ENCODE measurements around the gene TFF3.

Gene TFF3

DNA sequence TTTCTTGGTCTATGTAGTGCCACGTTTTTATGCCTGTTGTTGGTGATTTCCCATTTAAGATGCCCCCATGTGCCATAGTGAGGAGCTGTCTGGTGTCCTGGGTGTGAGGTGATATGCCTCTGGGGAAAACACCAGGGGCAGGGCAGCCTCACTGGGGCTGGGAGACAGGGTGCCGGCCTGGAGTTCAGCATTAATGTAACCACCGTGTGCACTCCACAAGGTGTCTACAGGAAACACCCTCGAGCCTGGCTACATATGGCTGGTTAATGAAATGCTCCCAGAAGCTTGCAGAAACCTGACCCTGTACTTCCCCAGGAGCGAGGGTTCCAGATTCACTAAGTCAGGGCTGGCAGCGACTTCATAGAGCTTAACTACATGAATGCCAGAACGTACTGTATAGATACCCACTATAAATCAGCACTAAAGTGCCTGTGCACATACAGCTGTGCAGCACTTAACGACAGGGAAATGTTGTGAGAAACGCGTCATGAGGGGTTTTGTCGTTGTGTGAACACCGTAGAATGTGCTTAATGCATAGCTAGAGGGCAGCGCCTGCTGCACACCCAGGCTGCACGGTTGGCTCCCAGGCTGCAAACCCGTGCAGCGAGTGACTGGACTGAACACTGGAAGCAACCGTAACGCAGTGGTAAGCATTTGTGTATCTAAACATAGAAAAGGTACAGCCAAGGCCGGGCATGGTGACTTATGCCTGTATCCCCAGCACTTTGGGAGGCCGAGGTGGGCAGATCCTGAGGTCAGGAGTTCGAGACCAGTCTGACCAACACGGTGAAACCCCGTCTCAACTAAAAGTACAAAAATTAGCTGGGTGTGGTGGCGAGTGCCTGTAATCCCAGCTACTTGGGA, 25.2 kb upstream of the TFF3 start (continued):
- TF ChIP-seq, protein P1, sequence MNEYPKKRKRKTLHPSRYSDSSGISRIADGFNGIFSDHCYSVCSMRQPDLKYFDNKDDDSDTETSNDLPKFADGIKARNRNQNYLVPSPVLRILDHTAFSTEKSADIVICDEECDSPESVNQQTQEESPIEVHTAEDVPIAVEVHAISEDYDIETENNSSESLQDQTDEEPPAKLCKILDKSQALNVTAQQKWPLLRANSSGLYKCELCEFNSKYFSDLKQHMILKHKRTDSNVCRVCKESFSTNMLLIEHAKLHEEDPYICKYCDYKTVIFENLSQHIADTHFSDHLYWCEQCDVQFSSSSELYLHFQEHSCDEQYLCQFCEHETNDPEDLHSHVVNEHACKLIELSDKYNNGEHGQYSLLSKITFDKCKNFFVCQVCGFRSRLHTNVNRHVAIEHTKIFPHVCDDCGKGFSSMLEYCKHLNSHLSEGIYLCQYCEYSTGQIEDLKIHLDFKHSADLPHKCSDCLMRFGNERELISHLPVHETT (tag by site-specific recombination; IDR thresholded peaks at IDR 0.05): no peak
- TF ChIP-seq ZNF211 (tag by site-specific recombination; IDR thresholded peaks at IDR 0.05; ENCODE audit: low read depth): no peak
- no peak for TF ChIP-seq TSHZ1 (tag by site-specific recombination; IDR thresholded peaks at IDR 0.05; ENCODE audit: borderline replicate concordance)
- no peak for TF ChIP-seq MZF1 (tag by site-specific recombination; IDR thresholded peaks at IDR 0.05; ENCODE audit: borderline replicate concordance)
- no peak for TF ChIP-seq ZNF624 (tag by site-specific recombination; IDR thresholded peaks at IDR 0.05)
- TF ChIP-seq, protein P2, sequence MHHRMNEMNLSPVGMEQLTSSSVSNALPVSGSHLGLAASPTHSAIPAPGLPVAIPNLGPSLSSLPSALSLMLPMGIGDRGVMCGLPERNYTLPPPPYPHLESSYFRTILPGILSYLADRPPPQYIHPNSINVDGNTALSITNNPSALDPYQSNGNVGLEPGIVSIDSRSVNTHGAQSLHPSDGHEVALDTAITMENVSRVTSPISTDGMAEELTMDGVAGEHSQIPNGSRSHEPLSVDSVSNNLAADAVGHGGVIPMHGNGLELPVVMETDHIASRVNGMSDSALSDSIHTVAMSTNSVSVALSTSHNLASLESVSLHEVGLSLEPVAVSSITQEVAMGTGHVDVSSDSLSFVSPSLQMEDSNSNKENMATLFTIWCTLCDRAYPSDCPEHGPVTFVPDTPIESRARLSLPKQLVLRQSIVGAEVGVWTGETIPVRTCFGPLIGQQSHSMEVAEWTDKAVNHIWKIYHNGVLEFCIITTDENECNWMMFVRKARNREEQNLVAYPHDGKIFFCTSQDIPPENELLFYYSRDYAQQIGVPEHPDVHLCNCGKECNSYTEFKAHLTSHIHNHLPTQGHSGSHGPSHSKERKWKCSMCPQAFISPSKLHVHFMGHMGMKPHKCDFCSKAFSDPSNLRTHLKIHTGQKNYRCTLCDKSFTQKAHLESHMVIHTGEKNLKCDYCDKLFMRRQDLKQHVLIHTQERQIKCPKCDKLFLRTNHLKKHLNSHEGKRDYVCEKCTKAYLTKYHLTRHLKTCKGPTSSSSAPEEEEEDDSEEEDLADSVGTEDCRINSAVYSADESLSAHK (tag by site-specific recombination; IDR thresholded peaks at IDR 0.05): no peak
- TF ChIP-seq, protein P3, sequence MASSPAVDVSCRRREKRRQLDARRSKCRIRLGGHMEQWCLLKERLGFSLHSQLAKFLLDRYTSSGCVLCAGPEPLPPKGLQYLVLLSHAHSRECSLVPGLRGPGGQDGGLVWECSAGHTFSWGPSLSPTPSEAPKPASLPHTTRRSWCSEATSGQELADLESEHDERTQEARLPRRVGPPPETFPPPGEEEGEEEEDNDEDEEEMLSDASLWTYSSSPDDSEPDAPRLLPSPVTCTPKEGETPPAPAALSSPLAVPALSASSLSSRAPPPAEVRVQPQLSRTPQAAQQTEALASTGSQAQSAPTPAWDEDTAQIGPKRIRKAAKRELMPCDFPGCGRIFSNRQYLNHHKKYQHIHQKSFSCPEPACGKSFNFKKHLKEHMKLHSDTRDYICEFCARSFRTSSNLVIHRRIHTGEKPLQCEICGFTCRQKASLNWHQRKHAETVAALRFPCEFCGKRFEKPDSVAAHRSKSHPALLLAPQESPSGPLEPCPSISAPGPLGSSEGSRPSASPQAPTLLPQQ (tag by site-specific recombination; IDR thresholded peaks at IDR 0.05): no peak
- TF ChIP-seq ZNF239 (tag by site-specific recombination; IDR thresholded peaks at IDR 0.05): no peak

DNA sequence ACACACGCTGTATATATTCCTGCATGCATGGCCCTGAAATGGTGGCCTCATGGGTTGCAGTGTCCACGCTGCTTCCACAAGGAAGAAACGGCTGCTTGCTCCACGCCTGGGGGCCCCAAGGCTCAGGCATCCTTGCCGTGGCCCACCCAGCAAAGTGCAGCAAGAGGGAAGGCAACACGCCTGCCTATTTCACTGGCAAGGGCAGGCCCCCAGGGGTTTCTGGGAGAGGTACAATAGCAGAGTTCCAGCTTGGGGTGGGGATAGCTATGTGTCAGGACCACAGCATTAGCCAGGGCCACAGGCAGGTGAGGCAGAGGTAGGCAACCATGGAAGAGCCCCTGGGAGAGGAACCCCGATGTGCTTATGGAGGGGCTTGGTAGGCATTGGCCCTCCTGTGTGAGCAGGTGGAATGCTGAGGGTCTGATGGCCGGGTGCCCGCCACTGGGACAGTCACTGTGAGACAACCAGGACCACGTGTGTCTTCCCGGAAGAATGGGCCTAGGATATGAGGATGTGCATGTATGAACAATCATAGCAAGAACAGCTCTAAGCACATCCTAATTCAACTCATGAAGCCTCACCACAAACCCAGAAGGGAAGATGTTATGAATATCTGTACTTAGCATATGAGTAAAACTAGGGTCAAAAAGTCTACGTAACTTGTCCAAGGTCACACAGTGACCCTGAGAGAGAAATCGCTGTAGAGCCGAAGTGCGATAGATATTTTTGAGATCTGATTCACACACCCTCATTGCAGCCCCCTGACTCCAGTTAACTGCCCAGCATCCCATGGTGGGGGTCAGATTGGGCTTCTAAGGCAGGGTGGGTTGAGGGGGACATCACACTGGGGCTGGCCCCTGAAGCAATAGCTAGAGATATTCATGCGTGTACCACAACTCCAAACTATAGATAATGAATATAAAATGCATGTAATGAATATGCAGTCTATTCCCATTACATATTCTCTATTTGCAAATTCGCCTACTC, 23.8 kb upstream of the TFF3 start:
- no peak for TF ChIP-seq ZNF561 (tag by site-specific recombination; IDR thresholded peaks at IDR 0.05; ENCODE audit: borderline replicate concordance)
- Histone ChIP-seq H3K4me3 (ENCODE audit: low read depth, low read length) (no peak overlapping the region), H3K4me1 (ENCODE audit: control insufficient read depth, insufficient read depth, low read length) (no peaks in the 10 kb centered on the region), H3K27ac (ENCODE audit: extremely low read depth, low read depth, low read length) (no peak overlapping the region), H3K36me3 (ENCODE audit: control insufficient read depth in 2 of 2, insufficient read depth in 1 of 2, low read length in 2 of 2) (no peaks in the 10 kb centered on the region), H3K9me3 (ENCODE audit: control insufficient read depth, insufficient read depth, low read depth, low read length) (no peaks in the 10 kb centered on the region)
- POLR2A ChIA-PET: interaction anchor here (0.5 kb wide), 1 partner anchor 383 kb away, joined by 3 read pairs; no protein-coding TSS in a partner anchor
- CTCF ChIA-PET: interaction anchor here (0.6 to 5.2 kb wide), 12 partner anchors 8 to 194 kb away, joined by 3 to 26 read pairs (median 4); no protein-coding TSS in a partner anchor
